HG03097 (cell line): ENCODE measurements around the gene TBC1D5.

Experiments used
- ATAC-seq: cut with Tn5 transposase; IDR thresholded peaks from one replicate; pipeline ENCODE4 v1.9.1; 2021; ENCODE audit not compliant: unreplicated experiment, low FRiP score

TBC1D5 gene

GRCh38 chr3:17204049-17204650 is 538.3 kb downstream of the TBC1D5 start:
- ATAC-seq = no peak

DNA sequence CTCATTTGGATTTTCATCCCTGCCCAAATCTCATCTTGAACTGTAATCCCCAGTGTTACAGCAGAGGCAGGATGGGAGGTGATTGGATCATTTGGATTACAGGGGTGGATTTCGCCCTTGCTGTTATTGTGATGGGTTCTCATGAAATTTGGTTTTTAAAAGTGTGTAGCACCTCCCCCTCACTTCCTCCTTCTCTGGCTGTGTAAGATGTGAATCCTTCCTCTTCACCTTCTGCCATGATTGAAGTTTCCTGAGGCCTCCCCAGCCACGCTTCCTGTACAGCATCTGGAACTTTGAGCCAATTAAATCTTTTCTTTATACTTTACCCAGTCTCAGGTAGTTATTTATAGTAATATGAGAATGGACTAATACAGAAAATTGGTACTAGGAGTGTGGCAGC is 540.9 kb downstream of the TBC1D5 start:
- no peak for ATAC-seq

GRCh38 chr3:17195856-17196604 is 546.4 kb downstream of the TBC1D5 start:
- peak; percentile 77 for ATAC-seq

DNA sequence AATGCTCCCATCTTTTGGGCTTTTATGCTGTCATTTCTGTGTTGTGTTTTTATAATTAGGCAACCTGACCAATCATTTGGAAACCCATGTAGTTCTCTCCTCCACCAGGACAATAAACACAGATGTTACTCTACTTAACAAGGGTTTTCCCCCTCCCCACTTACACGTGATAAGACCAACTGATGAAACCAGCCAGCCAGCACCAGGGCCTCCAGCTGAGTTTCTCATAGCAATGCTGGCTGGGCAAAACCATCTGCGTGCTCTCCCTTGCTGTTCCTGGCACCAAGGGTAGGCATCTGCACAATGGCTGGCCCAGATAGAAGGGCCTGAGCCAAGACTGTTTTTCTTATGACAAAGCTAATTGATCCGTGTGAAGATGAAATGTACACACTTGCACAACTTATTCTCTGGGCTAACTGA is 547.2 kb downstream of the TBC1D5 start:
- peak; percentile 87 for ATAC-seq

DNA sequence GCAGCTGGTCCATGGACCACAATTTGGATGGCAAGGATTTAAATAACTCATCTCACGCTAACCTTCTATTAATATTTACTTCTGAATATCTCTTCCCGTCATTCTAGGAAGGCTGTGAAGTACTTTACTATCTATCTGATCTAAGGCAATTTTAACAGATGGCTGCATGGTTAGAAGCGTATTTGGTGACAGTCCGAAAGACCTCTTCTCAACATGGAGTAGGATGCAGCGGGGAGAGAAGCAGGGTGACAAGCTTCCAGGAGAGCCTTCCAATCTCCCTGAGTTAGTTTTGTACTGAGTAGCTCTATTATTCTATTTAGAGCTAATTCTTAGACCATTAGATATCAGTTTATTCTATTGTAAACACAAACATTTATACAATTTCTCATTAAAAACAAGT is 548.3 kb downstream of the TBC1D5 start:
- no peak for ATAC-seq

- ATAC-seq = no peak
Observed at GRCh38 chr3:17192995-17193394, 549.4 kb downstream of the TBC1D5 start.

DNA sequence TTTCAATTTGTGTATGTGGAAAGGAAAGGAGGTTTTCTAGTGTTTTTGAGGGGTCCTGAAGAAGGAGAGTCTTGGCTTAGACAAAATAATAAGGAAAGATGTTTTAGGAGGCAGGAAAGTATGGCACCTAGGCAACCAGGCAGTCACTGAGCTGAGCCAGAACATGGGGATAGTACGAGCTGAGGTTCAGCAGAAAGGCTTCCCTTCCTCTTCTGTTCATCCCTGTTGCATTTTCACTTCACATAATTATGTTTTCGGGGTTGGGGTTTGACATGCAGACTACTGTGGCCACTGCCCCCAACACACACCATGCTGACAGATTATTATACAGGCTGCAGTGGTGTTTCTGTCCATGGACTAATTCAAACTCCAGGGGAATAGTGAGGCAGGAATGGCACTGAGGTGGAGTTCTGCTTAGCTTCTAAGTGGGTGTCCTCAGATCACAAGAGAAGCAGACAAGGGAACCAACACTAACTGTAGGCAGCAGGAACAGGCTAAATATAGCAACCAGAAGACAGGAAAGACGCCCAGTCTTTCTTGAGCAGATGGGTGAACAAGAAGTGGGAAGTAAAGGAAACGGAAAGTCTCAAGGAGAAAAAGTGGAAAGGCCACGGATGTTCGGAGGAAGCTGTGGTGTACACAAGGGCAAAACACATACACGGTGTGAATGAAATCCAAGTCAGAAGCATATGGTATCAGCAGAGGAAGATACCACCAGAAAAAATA is 551.9 kb downstream of the TBC1D5 start:
- ATAC-seq = no peak

DNA sequence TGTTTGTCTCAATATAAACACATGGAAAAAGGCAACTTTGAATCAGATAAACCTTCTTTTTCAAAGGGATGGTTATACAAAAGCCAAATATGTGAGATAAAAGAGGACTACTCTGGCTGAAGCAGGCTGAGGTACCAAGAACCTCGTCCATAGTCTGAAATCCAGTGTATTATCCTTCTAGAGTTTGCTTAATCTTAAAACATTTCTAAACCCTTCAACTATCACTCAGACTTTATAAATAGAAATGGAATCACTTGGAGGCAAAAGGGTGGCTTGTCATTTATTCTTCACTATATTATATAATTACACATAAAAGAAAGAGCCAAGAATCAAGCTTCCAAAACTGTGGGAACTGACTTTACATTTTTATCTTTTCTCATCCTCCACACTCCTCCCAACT is 554.1 kb downstream of the TBC1D5 start:
- no peak for ATAC-seq

GRCh38 chr3:17187589-17188184 is 554.7 kb downstream of the TBC1D5 start:
- ATAC-seq = no peak

DNA sequence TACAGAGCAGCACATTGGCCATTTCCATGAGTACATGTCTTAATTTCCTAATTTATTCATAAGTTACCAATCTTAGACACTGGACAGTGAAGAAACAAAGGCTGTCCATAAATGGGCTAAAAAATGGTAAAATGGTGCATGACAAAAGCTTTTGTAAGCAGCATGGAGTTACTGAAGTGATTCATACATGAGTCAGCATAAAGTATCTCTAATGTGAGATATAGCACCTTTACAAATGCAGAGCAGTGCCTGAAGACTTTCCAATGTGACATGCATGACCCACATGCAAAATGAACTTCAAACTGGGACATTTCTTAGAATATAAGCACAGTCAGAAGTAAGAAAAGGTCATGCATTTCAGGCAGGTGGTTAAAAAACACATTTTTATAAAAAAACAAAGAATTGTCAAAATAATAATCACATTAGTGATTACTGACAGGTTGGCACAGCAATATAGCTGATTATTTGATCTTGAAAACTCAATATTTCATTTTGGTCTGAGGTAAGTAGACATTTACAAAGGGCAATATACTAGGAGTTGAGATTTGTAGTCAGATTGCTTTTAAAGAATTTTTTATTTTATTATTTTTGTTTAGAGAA is 558.4 kb downstream of the TBC1D5 start:
- no peak for ATAC-seq

- no peak for ATAC-seq
Observed at GRCh38 chr3:17182166-17182565, 560.3 kb downstream of the TBC1D5 start.

DNA sequence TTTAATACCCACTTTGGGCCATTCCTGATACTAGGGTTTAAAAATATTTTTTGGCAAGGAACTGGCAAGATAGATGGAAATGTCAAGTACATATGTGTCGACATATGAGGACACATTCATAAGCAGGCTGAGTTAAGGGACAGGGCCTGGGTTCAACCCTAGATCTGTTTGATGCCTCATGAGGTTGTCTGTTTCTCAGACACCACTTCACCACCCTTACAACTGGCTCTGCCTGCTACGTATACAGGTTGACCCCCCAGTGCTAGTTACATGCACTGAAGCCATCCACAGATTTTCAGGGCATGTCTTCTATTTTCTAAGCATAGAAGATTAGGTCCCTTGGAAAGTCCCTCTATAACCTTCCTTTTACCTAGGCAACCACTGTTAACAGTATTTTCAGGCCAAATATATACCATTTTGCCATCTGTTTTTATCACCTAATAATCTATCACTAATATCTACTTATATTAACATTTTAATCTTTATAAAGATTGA is 561.0 kb downstream of the TBC1D5 start:
- no peak for ATAC-seq

DNA sequence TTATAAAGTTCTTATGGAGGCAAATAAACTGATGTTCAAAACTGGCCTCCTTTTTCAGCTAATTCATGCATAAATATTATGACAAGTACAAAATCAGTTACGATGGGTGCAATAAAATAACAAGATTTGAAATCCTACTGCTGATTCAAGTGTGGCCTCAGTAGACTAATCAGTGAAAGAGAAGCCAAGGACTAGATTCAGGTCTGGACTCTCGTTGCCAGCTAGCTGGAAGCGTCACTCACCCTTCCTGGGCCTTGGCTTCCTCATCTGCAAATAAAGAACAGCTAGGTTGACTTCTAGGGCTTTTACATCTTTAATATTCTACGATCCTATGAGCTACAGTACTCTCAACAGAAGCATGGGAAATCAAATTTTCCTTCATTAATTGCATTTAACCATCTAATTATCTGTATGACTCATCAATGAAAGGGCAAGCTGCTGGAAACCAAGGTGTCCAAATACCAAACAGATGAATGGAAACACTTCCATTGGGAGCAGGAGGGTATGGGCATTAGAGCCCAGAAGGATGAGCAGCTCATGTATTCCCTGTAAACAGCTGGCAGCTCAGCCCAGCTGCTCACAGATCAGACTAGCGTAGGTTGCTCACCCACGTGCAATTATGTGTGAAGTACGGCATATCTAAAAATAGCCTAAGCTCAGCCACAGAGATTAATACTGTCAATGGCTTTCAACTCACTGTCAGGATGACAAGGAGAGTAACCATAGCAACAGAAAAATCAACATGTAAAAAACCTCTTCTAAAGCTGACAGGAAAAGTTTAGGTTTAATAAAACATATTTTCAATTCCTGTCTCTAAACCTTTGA is 562.8 kb downstream of the TBC1D5 start:
- no peak for ATAC-seq

GRCh38 chr3:17176757-17177156 is 565.7 kb downstream of the TBC1D5 start:
- no peak for ATAC-seq

GRCh38 chr3:17175187-17175807 is 567.1 kb downstream of the TBC1D5 start:
- ATAC-seq = no peak

DNA sequence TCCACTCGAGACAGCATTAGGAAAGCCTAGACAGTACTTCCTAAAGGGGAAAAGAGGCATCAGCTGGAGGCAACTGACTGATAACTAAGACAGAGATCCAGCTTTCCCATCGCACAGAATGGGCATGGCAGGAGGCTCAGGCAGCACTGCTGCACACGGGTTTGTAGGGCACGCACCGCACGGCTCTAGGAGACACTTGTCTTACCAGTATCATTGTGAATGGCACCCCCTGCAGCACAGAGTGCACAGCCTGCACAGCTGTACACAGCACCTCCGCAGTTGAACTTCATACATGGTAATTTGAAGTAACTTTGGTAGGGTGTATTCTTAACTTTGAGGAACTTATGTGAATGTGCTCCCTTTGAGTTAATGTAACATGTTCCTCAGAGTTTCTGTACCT is 576.1 kb downstream of the TBC1D5 start:
- no peak for ATAC-seq

DNA sequence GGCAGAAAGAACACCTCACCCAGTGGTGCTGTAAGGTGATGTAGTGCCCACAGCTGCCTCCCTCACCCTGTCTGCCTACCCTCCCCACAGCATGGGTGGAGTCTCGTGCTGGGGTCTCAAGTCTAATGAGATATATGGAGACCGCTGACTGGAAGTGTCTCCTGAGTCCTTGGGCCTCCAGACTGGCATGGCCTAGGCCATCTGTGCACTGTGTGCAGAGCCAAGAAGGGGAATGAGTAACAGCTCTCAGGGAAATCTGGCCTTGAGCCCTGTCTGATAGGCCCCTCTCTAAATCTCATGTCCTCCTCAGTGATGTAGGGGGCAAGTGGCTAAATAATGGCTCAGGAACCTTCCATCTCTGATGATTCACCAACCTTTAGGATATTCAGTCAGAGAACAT is 580.3 kb downstream of the TBC1D5 start:
- no peak for ATAC-seq

GRCh38 chr3:17160597-17160996 is 581.8 kb downstream of the TBC1D5 start:
- ATAC-seq = no peak

DNA sequence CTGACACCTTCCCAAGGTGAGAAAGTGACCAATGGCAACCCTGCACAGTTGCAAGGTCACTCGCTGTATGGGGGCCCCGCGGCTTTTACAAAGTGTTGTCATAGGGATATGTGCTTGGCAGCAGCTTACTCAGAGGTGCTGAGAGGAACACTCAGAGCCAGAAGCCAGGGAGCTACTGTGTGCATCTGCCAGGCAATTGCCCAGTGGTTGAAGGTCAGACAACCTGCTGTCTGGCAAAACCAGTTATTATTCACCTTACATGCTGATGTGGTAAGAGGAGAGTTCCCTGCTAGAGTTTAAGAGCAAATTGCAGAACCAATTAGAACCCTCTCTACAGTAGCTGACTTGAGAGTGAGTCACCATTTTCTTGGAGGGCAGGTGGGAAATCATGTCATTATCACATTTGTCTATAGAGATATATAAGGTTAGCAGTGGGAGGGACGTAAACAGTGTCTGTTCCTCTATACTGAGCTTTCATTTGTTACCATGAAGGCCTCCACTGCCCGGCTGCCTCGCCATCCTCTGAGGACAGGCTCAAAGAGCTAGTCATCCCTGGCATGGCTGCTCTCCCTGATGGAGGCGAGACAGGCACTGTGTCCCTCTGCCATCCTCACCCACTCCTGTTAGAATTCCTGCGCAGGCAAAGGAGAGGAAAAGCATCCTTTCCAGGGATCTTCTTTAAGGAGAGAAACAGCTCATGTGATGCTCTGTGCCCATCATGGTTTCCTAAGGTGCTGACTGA is 583.3 kb downstream of the TBC1D5 start:
- ATAC-seq = no peak
